CD4-positive, alpha-beta T cell (primary cell): Measurements from ENCODE around the gene APOA4. TPM values are rescaled to one million over a fixed set of nuclear protein-coding genes. Genes with fewer than 3 reads are reported as not detected.
A peak's percentile ranks its signal among the peaks of the same experiment; 100 is the strongest.

Experiments used
- ATAC-seq: fragments of 200-7000 bp; cut with Tn5 transposase; one replicate; pipeline ENCODE4 v1.10.0; 2022; ENCODE audit warnings: mild to moderate bottlenecking; ENCODE audit not compliant: poor library complexity
- CTCF ChIA-PET: fragments of 350-600 bp; sonication (Branson Sonifier 250); formaldehyde crosslinking; loops from one replicate; lab custom pipeline; 2021; ENCODE audit warnings: antibody characterized with exemption, inconsistent platforms; lab: Charles Lee
- POLR2A ChIA-PET: fragments of 350-600 bp; sonication (Branson Sonifier 250); formaldehyde crosslinking; loops from one replicate; lab custom pipeline; 2021; ENCODE audit warnings: antibody characterized with exemption, inconsistent platforms; lab: Charles Lee
- DNase-seq, 14 experiments: peaks; one replicate each; pipeline ENCODE4 v3.0.0-alpha.2; 2013 to 2020; ENCODE audit warnings: mixed read lengths in 2 of 14
- H3K27ac ChIP-seq, 2 donors: one replicate each; pipeline versions ENCODE4 v1.5.1 to v1.7.0; 2013; ENCODE audit warnings: low read length in 2 of 2, low read depth in 1 of 2, mild to moderate bottlenecking in 1 of 2
- H3K27me3 ChIP-seq, 2 experiments: 1 replicate in 1 of 2; 2 replicates in 1 of 2; pipeline versions ENCODE4 v1.6.1 to v1.7.0; 2013; ENCODE audit warnings: low read length in 2 of 2, control low read depth in 1 of 2, mild to moderate bottlenecking in 1 of 2, moderate library complexity in 1 of 2; ENCODE audit not compliant: insufficient read depth in 2 of 2, control insufficient read depth in 1 of 2
- H3K36me3 ChIP-seq: one replicate; pipeline ENCODE4 v1.6.1; 2013; ENCODE audit warnings: low read length, control low read depth; ENCODE audit not compliant: insufficient read depth
- H3K4me1 ChIP-seq: one replicate; pipeline ENCODE4 v1.6.1; 2013; ENCODE audit warnings: low read length, control low read depth; ENCODE audit not compliant: insufficient read depth
- H3K4me3 ChIP-seq: one replicate; pipeline ENCODE4 v1.5.1; 2013; ENCODE audit warnings: mild to moderate bottlenecking, low read length, moderate library complexity
- H3K9me3 ChIP-seq, 2 experiments: 1 replicate in 1 of 2; 2 replicates in 1 of 2; pipeline versions ENCODE4 v1.6.1 to v1.7.0; 2013; ENCODE audit warnings: low read length in 2 of 2, mild to moderate bottlenecking in 2 of 2, control low read depth in 1 of 2, moderate library complexity in 1 of 2; ENCODE audit not compliant: control insufficient read depth in 1 of 2, insufficient read depth in 1 of 2
- H3K27ac Mint-ChIP-seq: one replicate; pipeline ENCODE4 v1.8.0; 2020; ENCODE audit warnings: mixed read lengths
- H3K27me3 Mint-ChIP-seq: one replicate; pipeline ENCODE4 v1.8.0; 2021; ENCODE audit warnings: mixed read lengths
- H3K36me3 Mint-ChIP-seq: one replicate; pipeline ENCODE4 v1.8.0; 2021; ENCODE audit warnings: low read depth, mixed read lengths
- H3K4me1 Mint-ChIP-seq: one replicate; pipeline ENCODE4 v1.8.0; 2021; ENCODE audit warnings: low read depth, mixed read lengths
- H3K4me3 Mint-ChIP-seq: one replicate; pipeline ENCODE4 v1.8.0; 2020; ENCODE audit warnings: mild to moderate bottlenecking, mixed read lengths
- H3K9me3 Mint-ChIP-seq: one replicate; pipeline ENCODE4 v1.8.0; 2020; ENCODE audit warnings: mixed read lengths
- CTCF ChIP-seq: fragments of 200-600 bp; IDR thresholded peaks from one replicate; pipeline ENCODE4 v1.8.0; 2022; ENCODE audit warnings: antibody characterized with exemption, mild to moderate bottlenecking
- intact Hi-C, 2 experiments: fragments of 100-400 bp; cut with DNase I in 1 of 2; cut with micrococcal nuclease in 1 of 2; formaldehyde crosslinking; loops; one replicate each; pipeline versions ENCODE4 v1.15.1 to v1.9.0; 2023 to 2025; cut with DNase I, micrococcal nuclease
- total RNA-seq, 174 experiments: library from RNA in 2 of 174; stranded (reverse) in 2 of 174; gene quantifications; one replicate each; pipeline ENCODE4 v1.2.3 and lab custom pipeline; 2021 to 2026

APOA4 gene
- total RNA-seq, 2 experiments from 2014 or later, result not detected

GRCh38 chr11:116844722-116845121 lies 21.6 kb upstream of the APOA4 start:
- Mint-ChIP-seq H3K9me3 (no peaks in the 10 kb centered on the region), H3K27ac (peak overlapping the region; percentile 9), H3K27me3 (no peaks in the 10 kb centered on the region), H3K4me3 (no peak overlapping the region), H3K4me1 (peaks cover 3% of the 10 kb centered on the region), H3K36me3 (peaks cover 51% of the 10 kb centered on the region)
- intact Hi-C loops, result no loop called here
- Histone ChIP-seq H3K27ac (no peak overlapping the region), H3K36me3 (peaks cover 49% of the 10 kb centered on the region), H3K9me3 (no peaks in the 10 kb centered on the region), H3K4me1 (peaks cover under 1% of the 10 kb centered on the region), H3K27me3 (no peaks in the 10 kb centered on the region), H3K4me3 (no peak overlapping the region)
- DNase-seq, result no peak
- ChIA-PET POLR2A (no interaction called here), CTCF (interaction anchor here (0.6 kb wide), 1 partner anchor 261 kb away, joined by 3 read pairs; no protein-coding TSS in a partner anchor)
- no peak for ATAC-seq
- no peak for TF ChIP-seq CTCF

GRCh38 chr11:116843661-116844060 lies 20.6 kb upstream of the APOA4 start:
- Mint-ChIP-seq H3K27ac (no peak overlapping the region), H3K9me3 (no peaks in the 10 kb centered on the region), H3K4me1 (no peaks in the 10 kb centered on the region), H3K36me3 (peaks cover 47% of the 10 kb centered on the region), H3K27me3 (no peaks in the 10 kb centered on the region), H3K4me3 (no peak overlapping the region)
- ChIA-PET CTCF (interaction anchor here (1.1 kb wide), 1 partner anchor 52 kb away, joined by 3 read pairs; the partner anchor contains the start of gene APOA5), POLR2A (interaction anchor here (0.7 kb wide), 1 partner anchor 9 kb away, joined by 3 read pairs; no protein-coding TSS in a partner anchor)
- no peaks in the 10 kb centered on the region for H3K27me3 ChIP-seq
- H3K36me3 ChIP-seq, result peaks cover 43% of the 10 kb centered on the region
- intact Hi-C loops, result no loop called here
- no peaks in the 10 kb centered on the region for H3K9me3 ChIP-seq
- TF ChIP-seq CTCF, result no peak
- no peak overlapping the region for H3K27ac ChIP-seq
- ATAC-seq, result no peak
- no peak for DNase-seq
- no peaks in the 10 kb centered on the region for H3K4me1 ChIP-seq
- H3K4me3 ChIP-seq, result no peak overlapping the region

- Histone ChIP-seq H3K27me3 (no peaks in the 10 kb centered on the region), H3K4me3 (no peak overlapping the region), H3K4me1 (no peaks in the 10 kb centered on the region), H3K27ac (no peak overlapping the region), H3K9me3 (no peaks in the 10 kb centered on the region), H3K36me3 (peaks cover 38% of the 10 kb centered on the region)
- H3K9me3 Mint-ChIP-seq, result no peaks in the 10 kb centered on the region
- H3K36me3 Mint-ChIP-seq, result peaks cover 46% of the 10 kb centered on the region
- ChIA-PET POLR2A (no interaction called here), CTCF (no interaction called here)
- ATAC-seq (no peak), DNase-seq (no peak)
- intact Hi-C loops, result no loop called here
- no peak overlapping the region for H3K27ac Mint-ChIP-seq
- H3K4me3 Mint-ChIP-seq, result no peak overlapping the region
- no peaks in the 10 kb centered on the region for H3K4me1 Mint-ChIP-seq
- TF ChIP-seq CTCF, result no peak
- no peaks in the 10 kb centered on the region for H3K27me3 Mint-ChIP-seq
These were observed 19.8 kb upstream of the APOA4 start for GRCh38 chr11:116842909-116843308.
